Cardiac septum (tissue), 1 donor: ENCODE data around the gene DENND4A. TPM values are rescaled to one million over a fixed set of nuclear protein-coding genes. Genes with fewer than 3 reads are reported as not detected.
"Not testable (repeated sequence)": the region's sequence is repeated elsewhere in the genome, so short reads cannot be mapped to it uniquely, and the experiment has no call there.

Experiments used
- DNase-seq: peaks from one replicate; pipeline ENCODE4 v3.0.0-alpha.2; 2020; ENCODE audit warnings: low spot score
- intact Hi-C: fragments of 100-400 bp; cut with DNase I; formaldehyde crosslinking; loops from one replicate; pipeline ENCODE4 v1.14.0; 2022
- total RNA-seq: library from RNA; stranded (reverse); fragmentation: NEBNext Ultra II Directional; extraction: Animal tissue kit (Norgen Biotek cat#: 25700); gene quantifications from one replicate; pipeline ENCODE4 v1.2.1, GENCODE V29; 2021
- donor health status: DM: no; HTN: no; CAD: no.

The DENND4A gene
- total RNA-seq, 1 donor from 2014 or later, result 19.1 TPM

- DNase-seq, result no peak
- intact Hi-C loops, result loop anchor here (5.0 kb wide), 1 partner anchor 39 kb away; no protein-coding TSS in a partner anchor
Observed at GRCh38 chr15:65792988-65793817, 1.1 kb upstream of the DENND4A start.

- peak; percentile 80 for DNase-seq
- intact Hi-C loops, result loop anchor here (5.0 kb wide), 1 partner anchor 41 kb away; no protein-coding TSS in a partner anchor
Observed at GRCh38 chr15:65791335-65792137, 557 bp downstream of the DENND4A start.

GRCh38 chr15:65790694-65791334, 1.3 kb downstream of the DENND4A start:
- no peak for DNase-seq
- intact Hi-C loops, result loop anchor here (5.0 kb wide), 1 partner anchor 41 kb away; no protein-coding TSS in a partner anchor

- DNase-seq, result no peak
- intact Hi-C loops, result loop anchor here (5.0 kb wide), 1 partner anchor 42 kb away; no protein-coding TSS in a partner anchor
Observed at GRCh38 chr15:65789759-65790425, 2.2 kb downstream of the DENND4A start.

GRCh38 chr15:65789105-65789504, 3.0 kb downstream of the DENND4A start:
- intact Hi-C loops, result no loop called here

GRCh38 chr15:65787260-65787659, 4.8 kb downstream of the DENND4A start:
- no peak for DNase-seq
- intact Hi-C loops, result no loop called here

More at GRCh38 chr15:65789105-65789504, 3.0 kb downstream of the DENND4A start:
- DNase-seq, result no peak

- no peak for DNase-seq
- intact Hi-C loops, result no loop called here
Observed at GRCh38 chr15:65785151-65785550, 6.9 kb downstream of the DENND4A start.

GRCh38 chr15:65783872-65784271, 8.2 kb downstream of the DENND4A start:
- intact Hi-C loops, result no loop called here
- DNase-seq, result no peak

GRCh38 chr15:65782096-65782495, 10.0 kb downstream of the DENND4A start:
- intact Hi-C loops, result no loop called here
- DNase-seq, result no peak

- DNase-seq, intact Hi-C loops: not testable (repeated sequence)
Observed at GRCh38 chr15:65778701-65779100, 13.4 kb downstream of the DENND4A start.

GRCh38 chr15:65778269-65778668, 13.8 kb downstream of the DENND4A start:
- intact Hi-C loops, result no loop called here
- no peak for DNase-seq

- intact Hi-C loops, result no loop called here
- DNase-seq, result no peak
Observed at GRCh38 chr15:65777843-65778242, 14.2 kb downstream of the DENND4A start.

GRCh38 chr15:65777053-65777452, 15.0 kb downstream of the DENND4A start:
- no peak for DNase-seq
- intact Hi-C loops, result no loop called here

GRCh38 chr15:65773386-65774111, 18.5 kb downstream of the DENND4A start:
- intact Hi-C loops, result no loop called here
- no peak for DNase-seq

- DNase-seq, result no peak
Observed at GRCh38 chr15:65772930-65773329, 19.2 kb downstream of the DENND4A start.

GRCh38 chr15:65771870-65772269, 20.2 kb downstream of the DENND4A start:
- intact Hi-C loops, result no loop called here
- DNase-seq, result no peak

More at GRCh38 chr15:65772930-65773329, 19.2 kb downstream of the DENND4A start:
- intact Hi-C loops, result no loop called here

- intact Hi-C loops, result no loop called here
- DNase-seq, result no peak
Observed at GRCh38 chr15:65769482-65769881, 22.6 kb downstream of the DENND4A start.

- intact Hi-C loops, result no loop called here
- no peak for DNase-seq
Observed at GRCh38 chr15:65767895-65768294, 24.2 kb downstream of the DENND4A start.

- intact Hi-C loops, result no loop called here
- no peak for DNase-seq
Observed at GRCh38 chr15:65767264-65767595, 24.9 kb downstream of the DENND4A start.
